Measurements from ENCODE around the gene NUDT13. TPM values are rescaled to one million over a fixed set of nuclear protein-coding genes. Genes with fewer than 3 reads are reported as not detected.

NUDT13 gene
- total RNA-seq, 6 experiments from 2014 or later: 1.8 to 4.2 (median 2.1) TPM

DNA sequence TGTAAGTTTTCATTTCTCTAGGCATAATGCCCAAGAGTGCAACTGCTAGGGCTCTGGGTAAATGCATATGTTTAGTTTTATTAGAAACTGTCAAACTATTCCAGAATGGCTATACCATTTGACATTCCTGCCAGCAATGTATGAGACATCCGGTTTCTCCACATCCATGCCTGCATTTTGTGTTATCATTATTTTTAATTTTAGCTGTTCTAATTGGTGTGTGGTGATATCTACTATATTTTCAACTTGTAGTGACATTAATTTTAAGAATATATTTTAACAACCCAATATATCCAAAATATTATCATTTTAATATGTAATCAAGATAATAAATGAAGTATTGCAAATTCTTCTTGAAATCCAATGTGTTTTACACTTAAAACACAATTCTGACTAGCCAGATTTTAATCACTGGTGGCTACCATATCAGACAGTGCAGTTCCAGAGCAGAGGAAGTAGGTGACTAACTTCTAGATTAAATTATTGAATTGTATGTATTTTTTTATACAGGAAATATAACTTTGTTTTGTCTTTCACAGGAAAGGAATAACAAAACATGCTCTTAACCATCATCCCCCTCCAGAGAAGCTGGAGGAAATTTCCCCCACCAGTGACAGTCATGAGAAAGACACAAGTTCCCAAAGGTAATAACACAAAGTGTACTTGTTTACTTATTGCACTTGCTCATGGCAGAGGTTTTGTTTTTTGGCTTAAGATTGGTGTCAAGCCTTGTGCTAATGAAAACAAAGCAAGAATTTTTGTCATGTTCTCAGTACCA is 64.1 kb downstream of the NUDT13 start:
- intact Hi-C loops (cut with DNase I): no loop called here
- DNase-seq (no peak), ATAC-seq (no peak)
- Histone ChIP-seq H3K27me3 (no peaks in the 10 kb centered on the region), H3K4me3 (no peak overlapping the region), H3K4me1 (peaks cover 0 to under 1% (median 0%) of the 10 kb centered on the region in 4 donors), H3K9me3 (no peaks in the 10 kb centered on the region), H3K36me3 (peaks cover 0 to 8% (median 2%) of the 10 kb centered on the region in 4 donors), H3K27ac (no peak overlapping the region)
- TF ChIP-seq CTCF (IDR thresholded peaks at IDR 0.05) (no peak), POLR2A (IDR thresholded peaks at IDR 0.05) (no peak)
- WGBS (ENCODE audit: insufficient coverage, low coverage, low lambda C conversion rate, missing lambda C conversion rate): 100% methylated on average over 1 of the region's 1 CpG

Small RNA genes lying within 50 kb of the gene (small RNA-seq; reads per million reads assigned to genes)
- gene RF00019 (0 reads per million in 2 experiments), gene SNORA11F (1.8 to 1.9 reads per million in 2 experiments)

Other genes starting within 250 kb of the NUDT13 start
- gene OIT3, start 216.7 kb upstream of the NUDT13 start, total RNA-seq: 10 to 100 TPM; 24.4 to 78.2 (median 48.7) TPM
- gene PLA2G12B, start 155.6 kb upstream of the NUDT13 start, total RNA-seq: 10 to 100 TPM; 28.7 to 59.8 (median 45.5) TPM
- gene P4HA1, start 13.6 kb upstream of the NUDT13 start, total RNA-seq: 10 to 100 TPM in 5 of 6 experiments, 1 to 10 TPM in 1; 6.2 to 67.8 (median 26.2) TPM
- 10 to 100 TPM in 5 of 6 experiments, 1 to 10 TPM in 1; 8.8 to 21.2 (median 11.7) TPM for gene ECD, start 57.6 kb downstream of the NUDT13 start, total RNA-seq
- 10 to 100 TPM in 4 of 6 experiments, 1 to 10 TPM in 2; 9.2 to 19.9 (median 13.8) TPM for gene FAM149B1, start 57.7 kb downstream of the NUDT13 start, total RNA-seq
- gene DNAJC9, start 136.8 kb downstream of the NUDT13 start, total RNA-seq: 1 to 10 TPM; 4.6 to 8.8 (median 5.4) TPM
- 10 to 100 TPM; 40.5 to 58.4 (median 48.6) TPM for gene MRPS16, start 142.2 kb downstream of the NUDT13 start, total RNA-seq
- gene CFAP70, start 248.4 kb downstream of the NUDT13 start, total RNA-seq: 1 to 10 TPM in 5 of 6 experiments, under 1 TPM in 1; 0.98 to 2.6 (median 1.4) TPM

Data from right lobe of liver (tissue), 6 donors.